GM10248 (cell line): Measurements from ENCODE around the gene MRPL49.

Experiments used
- CTCF ChIA-PET: fragments of 300-600 bp; sonication (Branson Sonifier 250); formaldehyde crosslinking; extraction: SDS; loops from one replicate; lab custom pipeline; 2021; ENCODE audit warnings: antibody characterized with exemption; lab: Yijun Ruan, JAX
- POLR2A ChIA-PET: fragments of 350-650 bp; sonication (Branson Sonifier 250); formaldehyde crosslinking; extraction: SDS; loops from one replicate; lab custom pipeline; 2020; ENCODE audit warnings: antibody characterized with exemption; lab: Yijun Ruan, JAX
- DNase-seq: peaks from one replicate; pipeline ENCODE4 v3.0.0; 2012; ENCODE audit errors: extremely low spot score
- CTCF ChIP-seq: IDR thresholded peaks from 2 replicates; pipeline ENCODE4 v1.5.1; 2012; ENCODE audit warnings: mild to moderate bottlenecking, low read depth; ENCODE audit errors: extremely low read depth, missing control alignments, control extremely low read depth

MRPL49 gene

DNA sequence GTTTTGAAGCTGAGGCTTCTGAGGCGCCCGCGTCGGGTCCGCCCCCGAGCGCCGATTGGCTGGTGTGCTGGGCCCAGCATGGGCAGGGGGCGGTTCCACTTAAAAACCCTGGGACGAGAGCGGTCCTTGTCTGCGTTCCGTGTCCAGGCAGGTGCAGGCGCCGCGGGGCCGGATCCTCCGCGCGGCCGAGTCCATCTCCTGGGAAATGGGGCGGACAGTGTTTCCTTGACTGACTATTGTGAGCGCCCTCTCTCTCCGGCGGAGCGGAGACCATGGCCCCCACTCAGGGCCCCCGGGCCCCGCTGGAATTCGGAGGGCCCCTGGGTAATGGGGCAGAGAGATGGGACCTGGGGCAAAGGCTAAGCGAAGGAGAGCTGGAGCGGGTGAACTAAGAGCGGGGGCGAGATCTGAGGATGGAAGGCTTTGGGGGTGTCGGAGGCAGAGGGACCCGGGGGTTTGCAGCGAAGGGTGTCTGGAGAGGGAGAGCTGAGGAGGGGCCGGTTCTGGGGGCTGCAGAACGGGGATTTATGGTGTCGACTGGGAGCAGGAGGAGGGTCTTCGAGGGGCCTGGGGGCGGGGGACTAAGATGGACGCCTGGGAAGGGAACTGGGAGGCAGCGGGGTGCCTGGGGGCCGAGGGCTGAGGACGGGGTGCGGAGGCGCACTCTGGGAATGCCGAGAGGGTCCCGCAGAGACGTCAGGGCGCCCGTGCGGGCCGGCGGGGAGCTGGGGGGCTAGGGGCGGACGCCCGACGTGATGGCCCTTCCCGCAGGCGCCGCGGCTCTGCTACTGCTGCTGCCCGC lies 10.2 kb upstream of the MRPL49 start, which contains the start of gene TM7SF2:
TM7SF2 (plus strand) TSS at position 129 of the 802 bp plus-strand sequence; CDS start at position 273, 144 bp downstream.
- ChIA-PET CTCF (interaction anchor here (1.0 to 7.5 kb wide), 34 partner anchors 9 to 327 kb away, joined by 3 to 165 read pairs (median 5); partner anchors contain the start of genes ARL2, CAPN1, CDC42BPG and CDC42EP2), POLR2A (interaction anchor here (0.7 to 4.0 kb wide), 5 partner anchors 10 to 23 kb away, joined by 3 to 14 read pairs (median 3); partner anchors contain the start of genes FAU and MRPL49)
- peak; percentile 98 for DNase-seq
- TF ChIP-seq CTCF: no peak

GRCh38 chr11:65112546-65113360 lies 9.4 kb upstream of the MRPL49 start:
- POLR2A ChIA-PET: interaction anchor here (0.9 to 4.0 kb wide), 4 partner anchors 9 to 22 kb away, joined by 3 to 14 read pairs (median 6); partner anchors contain the start of genes FAU and MRPL49
- CTCF ChIA-PET: interaction anchor here (0.6 to 7.5 kb wide), 25 partner anchors 8 to 328 kb away, joined by 3 to 165 read pairs (median 4); partner anchors contain the start of genes ARL2, CAPN1, CDC42EP2 and FAU

DNA sequence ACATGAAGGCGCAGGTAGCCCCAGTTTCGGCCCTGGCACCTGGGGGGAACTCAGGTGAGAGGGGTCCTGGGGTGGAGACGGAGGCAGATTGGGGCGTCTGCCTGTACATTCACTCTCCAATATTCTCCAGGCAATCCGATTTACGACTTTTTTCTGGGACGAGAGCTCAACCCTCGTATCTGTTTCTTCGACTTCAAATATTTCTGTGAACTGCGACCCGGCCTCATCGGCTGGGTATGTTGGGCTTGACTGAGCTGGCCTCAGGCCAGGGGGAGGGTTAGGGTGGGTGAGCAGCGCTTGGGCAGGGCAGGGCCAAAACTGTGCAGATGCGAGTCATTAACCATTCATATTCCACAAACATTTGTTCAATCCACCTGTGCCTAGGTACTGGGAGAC lies 8.8 kb upstream of the MRPL49 start:
- no peak for DNase-seq
- no peak for TF ChIP-seq CTCF
- ChIA-PET CTCF (interaction anchor here (0.6 to 7.5 kb wide), 21 partner anchors 8 to 265 kb away, joined by 3 to 165 read pairs (median 4); partner anchors contain the start of genes ARL2, CAPN1, CDC42EP2 and FAU), POLR2A (interaction anchor here (1.6 to 4.0 kb wide), 2 partner anchors 9 to 14 kb away, joined by 10 to 14 read pairs; partner anchors contain the start of genes FAU and MRPL49)

More at GRCh38 chr11:65112546-65113360, 9.4 kb upstream of the MRPL49 start:
- TF ChIP-seq CTCF: peak; percentile 94
- DNase-seq: peak; percentile 77

DNA sequence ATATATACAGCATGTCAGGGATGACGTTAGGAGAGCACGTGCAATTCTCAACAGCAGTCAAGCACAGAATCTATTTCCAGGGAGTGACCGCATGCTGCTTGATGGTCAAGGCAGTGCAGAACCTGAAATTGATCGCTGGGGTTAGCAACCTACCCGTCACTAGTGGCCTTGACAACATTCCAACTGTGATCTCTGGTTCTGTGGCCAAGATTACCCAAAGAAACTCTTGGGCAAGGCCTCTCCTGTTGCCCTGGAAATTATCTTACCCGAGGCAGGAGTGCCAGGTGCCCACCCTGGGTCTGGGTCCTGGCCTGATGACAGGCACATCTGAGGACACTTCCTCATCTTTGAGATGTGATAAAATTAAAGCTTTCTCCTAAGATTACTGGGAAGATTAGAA lies 8.3 kb upstream of the MRPL49 start:
- no peak for TF ChIP-seq CTCF
- DNase-seq: no peak
- ChIA-PET CTCF (interaction anchor here (1.1 to 7.5 kb wide), 7 partner anchors 13 to 101 kb away, joined by 3 to 165 read pairs (median 5); partner anchors contain the start of genes ARL2, SNX15 and VPS51), POLR2A (interaction anchor here (1.6 kb wide), 1 partner anchor 8 kb away, joined by 10 read pairs; the partner anchor contains the start of genes FAU and MRPL49)

DNA sequence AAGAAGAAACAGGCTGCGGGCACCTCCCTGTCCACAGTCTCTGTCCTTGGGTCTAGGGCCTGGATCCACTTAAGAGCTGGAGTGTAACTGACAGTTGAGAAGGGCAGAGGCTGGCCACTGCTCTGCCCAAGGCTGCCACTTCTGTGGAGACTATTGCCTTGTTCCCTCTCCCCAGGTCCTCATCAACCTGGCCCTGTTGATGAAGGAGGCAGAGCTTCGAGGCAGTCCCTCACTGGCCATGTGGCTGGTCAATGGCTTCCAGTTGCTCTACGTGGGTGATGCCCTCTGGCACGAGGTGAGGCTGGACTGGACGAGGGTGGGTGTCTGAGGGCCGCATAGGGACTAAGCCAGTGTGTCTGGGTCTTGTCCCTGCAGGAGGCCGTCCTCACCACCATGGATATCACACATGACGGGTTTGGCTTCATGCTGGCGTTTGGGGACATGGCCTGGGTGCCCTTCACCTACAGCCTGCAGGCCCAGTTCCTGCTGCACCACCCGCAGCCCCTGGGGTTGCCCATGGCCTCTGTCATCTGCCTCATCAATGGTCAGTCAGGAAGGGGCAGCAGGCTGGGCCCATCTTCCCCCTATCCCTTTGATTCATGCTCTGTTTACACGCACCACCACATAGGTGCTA lies 7.5 kb upstream of the MRPL49 start:
- CTCF ChIA-PET: interaction anchor here (1.4 to 7.5 kb wide), 2 partner anchors 16 to 101 kb away, joined by 5 to 165 read pairs; partner anchors contain the start of genes ARL2 and VPS51
- no peak for DNase-seq
- POLR2A ChIA-PET: interaction anchor here (1.6 kb wide), 1 partner anchor 7 kb away, joined by 10 read pairs; the partner anchor contains the start of genes FAU and MRPL49
- no peak for TF ChIP-seq CTCF
